ENCODE results near the gene CSPG4. TPM values are rescaled to one million over a fixed set of nuclear protein-coding genes. Genes with fewer than 3 reads are reported as not detected.

CSPG4 gene
- polyA plus RNA-seq, 1 experiment = 5.8 TPM

- H3K9me3 ChIP-seq (ENCODE audit: control insufficient read depth, insufficient read depth, low read length) = no peaks in the 10 kb centered on the region; the same call in 1 of the 2 replicates
- ChIA-PET CTCF (interaction anchor here (1.0 to 1.7 kb wide), 7 partner anchors 13 to 772 kb away, joined by 3 to 6 read pairs (median 4); partner anchors contain the start of genes MAN2C1 and SNX33), POLR2A (interaction anchor here (1.0 to 3.3 kb wide), 7 partner anchors 12 to 94 kb away, joined by 5 to 32 read pairs (median 8); partner anchors contain the start of genes IMP3, PTPN9, SNUPN and SNX33)
- H3K27ac ChIP-seq (ENCODE audit: low read depth, low read length) = peak overlapping the region; percentile 87
- no peak overlapping the region for H3K4me3 ChIP-seq (ENCODE audit: low read depth, low read length)
- no peaks in the 10 kb centered on the region for H3K27me3 ChIP-seq (ENCODE audit: control insufficient read depth, insufficient read depth, low read length)
- TF ChIP-seq CTCF (IDR thresholded peaks at IDR 0.05; ENCODE audit: low read depth, low read length) = no peak
- DNase-seq (ENCODE audit: low read depth, low spot score) = no peak
Measured at GRCh38 chr15:75673426-75674235, 39.0 kb downstream of the CSPG4 start.

- H3K4me3 ChIP-seq (ENCODE audit: low read depth, low read length) = no peak overlapping the region
- CTCF ChIA-PET = interaction anchor here (1.0 to 1.7 kb wide), 7 partner anchors 14 to 771 kb away, joined by 3 to 6 read pairs (median 4); partner anchors contain the start of genes MAN2C1 and SNX33
- DNase-seq (ENCODE audit: low read depth, low spot score) = peak; percentile 56
Measured at GRCh38 chr15:75672646-75673425, 39.8 kb downstream of the CSPG4 start.

GRCh38 chr15:75671730-75672602, 40.7 kb downstream of the CSPG4 start:
- peak overlapping the region; percentile 61 for H3K27ac ChIP-seq (ENCODE audit: low read depth, low read length)
- DNase-seq (ENCODE audit: low read depth, low spot score) = no peak
- POLR2A ChIA-PET = interaction anchor here (0.6 to 3.3 kb wide), 7 partner anchors 11 to 350 kb away, joined by 3 to 32 read pairs (median 5); partner anchors contain the start of genes IMP3, PTPN9 and SNX33
- no peaks in the 10 kb centered on the region for H3K27me3 ChIP-seq (ENCODE audit: control insufficient read depth, insufficient read depth, low read length)
- H3K4me3 ChIP-seq (ENCODE audit: low read depth, low read length) = no peak overlapping the region
- TF ChIP-seq CTCF (IDR thresholded peaks at IDR 0.05; ENCODE audit: low read depth, low read length) = no peak
- CTCF ChIA-PET = interaction anchor here (0.6 to 1.5 kb wide), 5 partner anchors 8 to 163 kb away, joined by 3 to 6 read pairs (median 4); partner anchors contain the start of gene SNX33
- no peaks in the 10 kb centered on the region; the same call in 1 of the 2 replicates for H3K9me3 ChIP-seq (ENCODE audit: control insufficient read depth, insufficient read depth, low read length)

More at GRCh38 chr15:75672646-75673425, 39.8 kb downstream of the CSPG4 start:
- Histone ChIP-seq H3K9me3 (ENCODE audit: control insufficient read depth, insufficient read depth, low read length) (no peaks in the 10 kb centered on the region; the same call in 1 of the 2 replicates), H3K27me3 (ENCODE audit: control insufficient read depth, insufficient read depth, low read length) (no peaks in the 10 kb centered on the region), H3K27ac (ENCODE audit: low read depth, low read length) (peak overlapping the region; percentile 87)
- POLR2A ChIA-PET = interaction anchor here (0.5 to 3.3 kb wide), 10 partner anchors 12 to 351 kb away, joined by 3 to 32 read pairs (median 5); partner anchors contain the start of genes IMP3, PTPN9, SNUPN and SNX33
- no peak for TF ChIP-seq CTCF (IDR thresholded peaks at IDR 0.05; ENCODE audit: low read depth, low read length)

- Histone ChIP-seq H3K4me3 (ENCODE audit: low read depth, low read length) (no peak overlapping the region), H3K27ac (ENCODE audit: low read depth, low read length) (no peak overlapping the region), H3K9me3 (ENCODE audit: control insufficient read depth, insufficient read depth, low read length) (no peaks in the 10 kb centered on the region; the same call in 1 of the 2 replicates), H3K27me3 (ENCODE audit: control insufficient read depth, insufficient read depth, low read length) (no peaks in the 10 kb centered on the region)
- TF ChIP-seq CTCF (IDR thresholded peaks at IDR 0.05; ENCODE audit: low read depth, low read length) = no peak
- DNase-seq (ENCODE audit: low read depth, low spot score) = no peak
- ChIA-PET POLR2A (interaction anchor here (1.3 to 1.5 kb wide), 2 partner anchors 9 to 49 kb away, joined by 3 read pairs; no protein-coding TSS in a partner anchor), CTCF (interaction anchor here (1.3 kb wide), 1 partner anchor 17 kb away, joined by 3 read pairs; no protein-coding TSS in a partner anchor)
Measured at GRCh38 chr15:75669879-75670212, 42.8 kb downstream of the CSPG4 start.
